ENCODE measurements around the gene KRT2. TPM values are rescaled to one million over a fixed set of nuclear protein-coding genes. Genes with fewer than 3 reads are reported as not detected.
A peak's percentile ranks its signal among the peaks of the same experiment; 100 is the strongest.

Gene KRT2
- total and polyA plus RNA-seq, 2 donors (not counting 1 experiment from before 2014, with no cell fraction given): 0.04 TPM; not detected in 1

- no peak overlapping the region for H2AFZ ChIP-seq (ENCODE audit: insufficient read depth, low read depth, low read length, poor library complexity, severe bottlenecking)
- DNase-seq (no peak), ATAC-seq (ENCODE audit: low read depth) (no peak)
- peaks cover 7 to 8% of the 10 kb centered on the region in 2 donors for H3K4me1 ChIP-seq (ENCODE audit: control insufficient read depth in 2 of 2, insufficient read depth in 2 of 2, low read length in 2 of 2)
- no peaks in the 10 kb centered on the region for H3K9me3 ChIP-seq (ENCODE audit: control extremely low read depth in 1 of 3, control insufficient read depth in 2 of 3, insufficient read depth in 1 of 3, low read length in 2 of 3)
- 93% methylated on average over 8 of the region's 8 CpGs for WGBS (ENCODE audit: insufficient coverage)
- no peak overlapping the region for H3K27ac ChIP-seq (ENCODE audit: low read length in 2 of 2)
- Mint-ChIP-seq H3K27me3 (peaks cover 58% of the 10 kb centered on the region), H3K9me3 (ENCODE audit: insufficient read depth) (no peaks in the 10 kb centered on the region), H3K4me1 (peaks cover 12% of the 10 kb centered on the region), H3K4me3 (peak overlapping the region; percentile 24), H3K27ac (no peak overlapping the region)
- no peak overlapping the region for H3K4me3 ChIP-seq (ENCODE audit: control extremely low read depth in 1 of 5, extremely low read depth in 1 of 5, insufficient read depth in 1 of 5, low read depth in 2 of 5, low read length in 4 of 5)
- H3K36me3 ChIP-seq (replicated peaks in 1 of 2; ENCODE audit: control extremely low read depth in 1 of 2, control insufficient read depth in 1 of 2, extremely low read depth in 1 of 2, insufficient read depth in 2 of 2, low read length in 1 of 2): no peaks in the 10 kb centered on the region
- ChIA-PET CTCF (no interaction called here), POLR2A (no interaction called here)
- H4K20me1 ChIP-seq (ENCODE audit: control insufficient read depth, insufficient read depth, low read length, poor library complexity, severe bottlenecking): no peaks in the 10 kb centered on the region
- H3K27me3 ChIP-seq (replicated peaks in 1 of 4; ENCODE audit: control extremely low read depth in 1 of 4, control insufficient read depth in 3 of 4, insufficient read depth in 4 of 4, low read length in 3 of 4): peaks cover 0 to 37% (median 8%) of the 10 kb centered on the region in 4 experiments
- no peak overlapping the region for H3K9ac ChIP-seq (ENCODE audit: low read length)
- intact Hi-C loops (cut with micrococcal nuclease): no loop called here
- H3K79me2 ChIP-seq (ENCODE audit: control insufficient read depth, insufficient read depth, low read length): no peaks in the 10 kb centered on the region
- TF ChIP-seq EZH2 (IDR thresholded peaks at IDR 0.05; ENCODE audit: borderline replicate concordance, insufficient read depth, low read depth, low read length, poor library complexity, severe bottlenecking) (no peak), CTCF (IDR thresholded peaks at IDR 0.05) (no peak)
- no peak overlapping the region for H3K4me2 ChIP-seq (replicated peaks; ENCODE audit: low read depth, low read length, poor library complexity, severe bottlenecking)
Measured at GRCh38 chr12:52692254-52692653, 40.2 kb upstream of the KRT2 start.

- POLR2A ChIA-PET: no interaction called here
- Mint-ChIP-seq H3K4me1 (peaks cover 12% of the 10 kb centered on the region), H3K27me3 (peaks cover 62% of the 10 kb centered on the region), H3K9me3 (ENCODE audit: insufficient read depth) (no peaks in the 10 kb centered on the region), H3K27ac (no peak overlapping the region), H3K4me3 (peak overlapping the region; percentile 83)
- Histone ChIP-seq H3K4me1 (ENCODE audit: control insufficient read depth in 2 of 2, insufficient read depth in 2 of 2, low read length in 2 of 2) (peaks cover 7 to 8% of the 10 kb centered on the region in 2 donors), H3K4me3 (ENCODE audit: control extremely low read depth in 1 of 5, extremely low read depth in 1 of 5, insufficient read depth in 1 of 5, low read depth in 2 of 5, low read length in 4 of 5) (no peak overlapping the region), H3K79me2 (ENCODE audit: control insufficient read depth, insufficient read depth, low read length) (no peaks in the 10 kb centered on the region), H3K27ac (ENCODE audit: low read length in 2 of 2) (no peak overlapping the region), H3K9me3 (ENCODE audit: control extremely low read depth in 1 of 3, control insufficient read depth in 2 of 3, insufficient read depth in 1 of 3, low read length in 2 of 3) (no peaks in the 10 kb centered on the region), H2AFZ (ENCODE audit: insufficient read depth, low read depth, low read length, poor library complexity, severe bottlenecking) (peak overlapping the region; percentile 73), H3K36me3 (replicated peaks in 1 of 2; ENCODE audit: control extremely low read depth in 1 of 2, control insufficient read depth in 1 of 2, extremely low read depth in 1 of 2, insufficient read depth in 2 of 2, low read length in 1 of 2) (no peaks in the 10 kb centered on the region), H3K27me3 (replicated peaks in 1 of 4; ENCODE audit: control extremely low read depth in 1 of 4, control insufficient read depth in 3 of 4, insufficient read depth in 4 of 4, low read length in 3 of 4) (peaks cover 0 to 37% (median 8%) of the 10 kb centered on the region in 4 experiments), H4K20me1 (ENCODE audit: control insufficient read depth, insufficient read depth, low read length, poor library complexity, severe bottlenecking) (no peaks in the 10 kb centered on the region), H3K9ac (ENCODE audit: low read length) (no peak overlapping the region), H3K4me2 (replicated peaks; ENCODE audit: low read depth, low read length, poor library complexity, severe bottlenecking) (peak overlapping the region; percentile 85)
- intact Hi-C loops (cut with micrococcal nuclease): no loop called here
- TF ChIP-seq CTCF (IDR thresholded peaks at IDR 0.05) (no peak), EZH2 (IDR thresholded peaks at IDR 0.05; ENCODE audit: borderline replicate concordance, insufficient read depth, low read depth, low read length, poor library complexity, severe bottlenecking) (no peak)
- WGBS (ENCODE audit: insufficient coverage): 100% methylated on average over 1 of the region's 2 CpGs
- ATAC-seq (ENCODE audit: low read depth) (no peak), DNase-seq (no peak)
- CTCF ChIA-PET: no interaction called here
Measured at GRCh38 chr12:52691841-52692150, 39.8 kb upstream of the KRT2 start.

All from B cell (primary cell).